GM06990 (cell line): ENCODE results near the gene FAM120B.
"Not testable (repeated sequence)": the region's sequence is repeated elsewhere in the genome, so short reads cannot be mapped to it uniquely, and the experiment has no call there.

Experiments
- DNase-seq: peaks from one replicate; pipeline ENCODE4 v3.0.0-alpha.2; 2011; ENCODE audit not compliant: insufficient read length; ENCODE audit errors: extremely low read depth
- H3K27me3 ChIP-seq: replicated peaks from 2 replicates; pipeline ENCODE4 v1.6.0; 2011; ENCODE audit warnings: low read length; ENCODE audit not compliant: control insufficient read depth, insufficient read depth
- H3K36me3 ChIP-seq: 2 replicates; pipeline ENCODE4 v1.5.1; 2011; ENCODE audit warnings: low read length; ENCODE audit not compliant: control insufficient read depth, insufficient read depth
- H3K4me3 ChIP-seq: replicated peaks from 2 replicates; pipeline ENCODE4 v1.5.1; 2011; ENCODE audit warnings: low read depth, mild to moderate bottlenecking, control low read depth, low read length
- CTCF ChIP-seq: IDR thresholded peaks from 2 replicates; pipeline ENCODE4 v1.5.1; 2011; ENCODE audit warnings: low read length, control low read depth, mild to moderate bottlenecking, inconsistent platforms; ENCODE audit not compliant: insufficient read depth, poor library complexity, severe bottlenecking

The FAM120B gene

DNA sequence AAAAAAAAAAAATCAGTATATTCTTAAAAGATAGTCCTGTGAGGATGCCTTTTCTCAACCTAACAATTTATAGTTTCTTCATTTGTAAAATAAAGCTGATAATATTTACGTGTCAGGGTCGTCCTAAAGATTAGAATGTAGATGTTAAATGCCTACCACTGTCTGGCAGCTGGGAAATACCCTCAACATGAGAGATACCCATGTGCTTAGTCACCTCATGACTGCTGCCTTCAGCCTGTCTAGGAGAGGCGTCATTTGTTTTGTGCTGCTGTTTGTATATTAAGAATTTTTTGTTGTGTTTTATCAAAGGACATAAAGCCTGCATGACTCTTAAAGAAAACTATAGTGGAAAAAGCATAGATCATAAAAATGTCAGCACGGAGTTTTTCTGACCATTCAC lies 9.5 kb downstream of the FAM120B start:
- TF ChIP-seq CTCF: no peak
- DNase-seq: no peak
- Histone ChIP-seq H3K4me3 (no peak overlapping the region), H3K27me3 (no peaks in the 10 kb centered on the region), H3K36me3 (peaks cover 9% of the 10 kb centered on the region)

GRCh38 chr6:170317076-170317475 lies 10.5 kb downstream of the FAM120B start:
- no peak for DNase-seq
- H3K27me3 ChIP-seq: no peaks in the 10 kb centered on the region
- H3K36me3 ChIP-seq: peaks cover 9% of the 10 kb centered on the region
- no peak overlapping the region for H3K4me3 ChIP-seq
- TF ChIP-seq CTCF: no peak

- Histone ChIP-seq H3K36me3 (peaks cover 9% of the 10 kb centered on the region), H3K4me3 (no peak overlapping the region), H3K27me3 (no peaks in the 10 kb centered on the region)
- DNase-seq: no peak
- no peak for TF ChIP-seq CTCF
Measured at GRCh38 chr6:170317718-170318117, 11.2 kb downstream of the FAM120B start.

- no peak overlapping the region for H3K4me3 ChIP-seq
- TF ChIP-seq CTCF: no peak
- peaks cover 12% of the 10 kb centered on the region for H3K36me3 ChIP-seq
- no peaks in the 10 kb centered on the region for H3K27me3 ChIP-seq
- DNase-seq: no peak
Measured at GRCh38 chr6:170329321-170329720, 22.8 kb downstream of the FAM120B start.

- not testable (repeated sequence) for DNase-seq, H3K4me3 ChIP-seq, H3K36me3 ChIP-seq, H3K27me3 ChIP-seq
Measured at GRCh38 chr6:170335199-170335598, 28.6 kb downstream of the FAM120B start.

DNA sequence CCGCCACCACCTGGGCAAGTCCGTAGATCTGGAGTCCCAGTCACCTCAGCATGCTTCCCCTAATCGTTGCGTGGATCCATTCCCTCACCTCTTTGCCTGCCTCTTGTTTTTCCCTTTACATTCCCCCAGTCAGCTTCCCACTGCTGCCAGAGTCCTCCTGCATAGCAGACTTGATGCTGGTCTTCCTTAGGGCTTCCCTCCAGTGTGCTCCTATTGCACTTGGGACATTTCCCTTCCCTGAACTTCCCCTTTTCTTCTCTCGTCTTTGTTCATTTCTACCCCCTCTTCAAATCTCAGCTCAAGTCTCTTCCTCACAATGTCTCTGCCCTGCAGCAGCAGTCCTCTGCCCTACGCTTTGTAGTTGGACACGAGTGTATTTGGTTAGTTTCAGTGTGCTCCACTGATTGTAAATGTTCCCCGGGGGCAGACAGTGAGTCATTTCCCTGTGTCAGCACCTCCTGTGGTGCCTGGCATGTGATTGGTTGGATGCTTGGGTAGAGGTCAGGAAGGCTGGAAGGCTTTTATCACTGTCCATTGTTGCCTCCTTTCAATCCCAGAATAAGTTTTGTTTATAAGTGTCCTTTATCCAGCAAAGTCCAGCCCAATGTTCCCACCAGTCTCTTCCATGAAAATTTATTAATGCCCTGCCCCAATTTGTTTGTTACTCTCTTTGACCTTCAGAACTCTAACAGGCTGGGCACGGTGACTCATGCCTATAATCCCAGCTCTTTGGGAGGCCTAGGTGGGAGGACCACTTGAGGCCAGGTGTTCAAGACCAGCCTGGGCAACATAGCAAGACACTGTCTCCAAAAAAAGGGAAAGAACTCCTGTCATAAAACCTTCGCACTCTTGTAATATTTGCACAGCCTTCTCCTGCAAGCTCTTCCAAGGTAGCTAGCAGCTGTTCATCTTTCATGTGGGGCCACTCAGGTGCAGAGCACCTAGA lies 38.3 kb downstream of the FAM120B start:
- Histone ChIP-seq H3K4me3 (no peak overlapping the region), H3K27me3 (no peaks in the 10 kb centered on the region), H3K36me3 (peaks cover 9% of the 10 kb centered on the region)
- no peak for DNase-seq
- no peak for TF ChIP-seq CTCF
